Measurements from ENCODE around the gene LPP. TPM values are rescaled to one million over a fixed set of nuclear protein-coding genes. Genes with fewer than 3 reads are reported as not detected.

LPP gene
- total RNA-seq, 4 donors from 2014 or later = 109 to 170 (median 132) TPM

- no peaks in the 10 kb centered on the region for H3K36me3 ChIP-seq
- no peaks in the 10 kb centered on the region for H3K27me3 ChIP-seq
- no peaks in the 10 kb centered on the region for H3K4me1 ChIP-seq
- DNase-seq = no peak
- H3K9me3 ChIP-seq = no peaks in the 10 kb centered on the region
- H3K4me3 ChIP-seq = no peak overlapping the region
- TF ChIP-seq CTCF (IDR thresholded peaks at IDR 0.05) (no peak), POLR2A (IDR thresholded peaks at IDR 0.05) (no peak)
- H3K27ac ChIP-seq = no peak overlapping the region
Measured at GRCh38 chr3:188822004-188822403, 668.0 kb downstream of the LPP start.

GRCh38 chr3:188822411-188822810 lies 668.5 kb downstream of the LPP start:
- H3K27ac ChIP-seq = no peak overlapping the region
- no peak for DNase-seq
- H3K9me3 ChIP-seq = no peaks in the 10 kb centered on the region
- H3K4me1 ChIP-seq = no peaks in the 10 kb centered on the region
- TF ChIP-seq POLR2A (IDR thresholded peaks at IDR 0.05) = no peak
- TF ChIP-seq CTCF (IDR thresholded peaks at IDR 0.05) = no peak
- no peaks in the 10 kb centered on the region for H3K27me3 ChIP-seq
- no peaks in the 10 kb centered on the region for H3K36me3 ChIP-seq
- no peak overlapping the region for H3K4me3 ChIP-seq

GRCh38 chr3:188824566-188824965 lies 670.6 kb downstream of the LPP start:
- Histone ChIP-seq H3K27me3 (no peaks in the 10 kb centered on the region), H3K4me3 (no peak overlapping the region), H3K9me3 (no peaks in the 10 kb centered on the region), H3K36me3 (no peaks in the 10 kb centered on the region), H3K4me1 (no peaks in the 10 kb centered on the region), H3K27ac (no peak overlapping the region)
- no peak for TF ChIP-seq POLR2A (IDR thresholded peaks at IDR 0.05)
- TF ChIP-seq CTCF (IDR thresholded peaks at IDR 0.05) = no peak
- DNase-seq = no peak

GRCh38 chr3:188825901-188826300 lies 671.9 kb downstream of the LPP start:
- no peaks in the 10 kb centered on the region for H3K27me3 ChIP-seq
- TF ChIP-seq CTCF (IDR thresholded peaks at IDR 0.05) (no peak), POLR2A (IDR thresholded peaks at IDR 0.05) (no peak)
- H3K9me3 ChIP-seq = no peaks in the 10 kb centered on the region
- no peak overlapping the region for H3K4me3 ChIP-seq
- no peaks in the 10 kb centered on the region for H3K36me3 ChIP-seq
- DNase-seq = no peak
- H3K4me1 ChIP-seq = no peaks in the 10 kb centered on the region
- no peak overlapping the region for H3K27ac ChIP-seq

- DNase-seq = no peak
- Histone ChIP-seq H3K36me3 (no peaks in the 10 kb centered on the region), H3K4me3 (no peak overlapping the region), H3K4me1 (no peaks in the 10 kb centered on the region), H3K27ac (no peak overlapping the region), H3K9me3 (no peaks in the 10 kb centered on the region), H3K27me3 (no peaks in the 10 kb centered on the region)
- no peak for TF ChIP-seq CTCF (IDR thresholded peaks at IDR 0.05)
- TF ChIP-seq POLR2A (IDR thresholded peaks at IDR 0.05) = no peak
Measured at GRCh38 chr3:188826574-188826973, 672.6 kb downstream of the LPP start.

- H3K9me3 ChIP-seq = no peaks in the 10 kb centered on the region
- H3K36me3 ChIP-seq = no peaks in the 10 kb centered on the region
- no peaks in the 10 kb centered on the region for H3K27me3 ChIP-seq
- DNase-seq = no peak
- TF ChIP-seq POLR2A (IDR thresholded peaks at IDR 0.05) (no peak), CTCF (IDR thresholded peaks at IDR 0.05) (no peak)
- H3K27ac ChIP-seq = no peak overlapping the region
- H3K4me3 ChIP-seq = no peak overlapping the region
- H3K4me1 ChIP-seq = no peaks in the 10 kb centered on the region
Measured at GRCh38 chr3:188827103-188827502, 673.1 kb downstream of the LPP start.

Data from Peyer's patch (tissue), 4 donors.